K562 (cell line): Measurements from ENCODE around the gene ENTPD3. TPM values are rescaled to one million over a fixed set of nuclear protein-coding genes. Genes with fewer than 3 reads are reported as not detected.

Source experiments
- ATAC-seq: fragments of 200-7000 bp; cut with Tn5 transposase; 3 replicates; pipeline ENCODE4 v1.9.1; 2020; ENCODE audit warnings: moderate library complexity
- BruUV-seq: library from RNA; stranded (reverse); fragments of 400-500 nt; replicated peaks from 2 replicates; lab custom pipeline; 2021; lab: Mats Ljungman, UMichigan
- CTCF ChIA-PET: fragments of 300-600 bp; formaldehyde crosslinking; extraction: SDS; loops from one replicate; lab custom pipeline; 2021; ENCODE audit warnings: low intra/inter-chr PET ratio; lab: Yijun Ruan, JAX
- POLR2A ChIA-PET: fragments of 300-600, 350-650 bp; sonication (Branson Sonifier 250); formaldehyde crosslinking; extraction: SDS; loops from one replicate; lab custom pipeline; 2021; ENCODE audit warnings: antibody characterized with exemption, inconsistent platforms; lab: Yijun Ruan, JAX
- DNase-seq, 4 experiments: peaks; one replicate each; pipeline versions ENCODE4 v3.0.0 to v3.0.0-alpha.2; 2011 to 2018; ENCODE audit warnings: low spot score in 3 of 4, mixed read lengths in 3 of 4; ENCODE audit errors: extremely low read depth in 1 of 4
- FAIRE-seq: peaks from 2 replicates; lab custom pipeline; 2011; peaks lifted over from hg19 to GRCh38; lab: Jason Lieb, UNC
- H2AFZ ChIP-seq: 2 replicates; pipeline ENCODE4 v1.6.0; 2011; ENCODE audit warnings: low read depth, low read length, control low read depth, inconsistent platforms
- H3K27ac ChIP-seq: fragments of 200-600 bp; 3 replicates; pipeline ENCODE4 v1.8.0; 2011; ENCODE audit warnings: low read depth, mild to moderate bottlenecking, control low read depth, inconsistent platforms, low read length, moderate library complexity, mixed read lengths; ENCODE audit errors: extremely low read depth
- H3K27me3 ChIP-seq, 2 experiments: fragments of 300-600 bp in 1 of 2; 2 replicates in 1 of 2; 3 replicates in 1 of 2; pipeline versions ENCODE4 v1.6.0 to v1.8.0; 2011; ENCODE audit warnings: inconsistent platforms in 2 of 2, low read length in 2 of 2, mild to moderate bottlenecking in 1 of 2, mixed read lengths in 1 of 2, moderate library complexity in 1 of 2; ENCODE audit not compliant: control insufficient read depth in 2 of 2, insufficient read depth in 2 of 2
- H3K36me3 ChIP-seq: fragments of 300-600 bp; 3 replicates; pipeline ENCODE4 v1.8.0; 2011; ENCODE audit warnings: mild to moderate bottlenecking, low read length, inconsistent platforms; ENCODE audit not compliant: control insufficient read depth, insufficient read depth
- H3K4me1 ChIP-seq, 2 experiments: fragments of 200-600 bp in 1 of 2; replicated peaks in 1 of 2; 2 replicates in 1 of 2; 3 replicates in 1 of 2; pipeline versions ENCODE4 v1.5.1 to v1.8.0; 2011; ENCODE audit warnings: inconsistent platforms in 2 of 2, low read length in 2 of 2, mild to moderate bottlenecking in 1 of 2, mixed read lengths in 1 of 2, moderate library complexity in 1 of 2; ENCODE audit not compliant: control insufficient read depth in 2 of 2, insufficient read depth in 2 of 2
- H3K4me2 ChIP-seq: 2 replicates; pipeline ENCODE4 v1.6.1; 2011; ENCODE audit warnings: low read length, control low read depth, inconsistent platforms, mixed read lengths; ENCODE audit not compliant: insufficient read depth
- H3K4me3 ChIP-seq: fragments of 200-600 bp; sonication (generic), shearing (Covaris generic); 2 replicates; pipeline ENCODE4 v1.5.1; 2016; ENCODE audit warnings: control low read depth, inconsistent platforms
- H3K79me2 ChIP-seq: fragments of 200-600 bp; 3 replicates; pipeline ENCODE4 v1.8.0; 2011; ENCODE audit warnings: low read length, inconsistent platforms; ENCODE audit not compliant: control insufficient read depth, insufficient read depth
- H3K9ac ChIP-seq, 2 experiments: 2 replicates each; pipeline versions ENCODE4 v1.6.0 to v1.6.1; 2011; ENCODE audit warnings: low read depth in 2 of 2, low read length in 2 of 2, control low read depth in 1 of 2, inconsistent platforms in 1 of 2, mild to moderate bottlenecking in 1 of 2, mixed read lengths in 1 of 2; ENCODE audit not compliant: insufficient read depth in 1 of 2
- H3K9me1 ChIP-seq: one replicate; pipeline ENCODE4 v1.6.0; 2011; ENCODE audit warnings: inconsistent platforms, mild to moderate bottlenecking, low read length, moderate library complexity; ENCODE audit not compliant: control insufficient read depth, insufficient read depth
- H3K9me3 ChIP-seq: replicated peaks from 2 replicates; pipeline ENCODE4 v1.5.1; 2011; ENCODE audit warnings: low read depth, low read length, inconsistent platforms; ENCODE audit not compliant: control insufficient read depth, insufficient read depth
- H4K20me1 ChIP-seq: replicated peaks from 2 replicates; pipeline ENCODE4 v1.6.1; 2011; ENCODE audit warnings: low read length, inconsistent platforms, mixed read lengths; ENCODE audit not compliant: control insufficient read depth, insufficient read depth
- ESRRA ChIP-seq: fragments of 450-650 bp; IDR thresholded peaks from 2 replicates; pipeline ENCODE4 v1.6.1; 2014; ENCODE audit warnings: low read depth, mild to moderate bottlenecking, moderate library complexity, borderline replicate concordance
- ETS2 ChIP-seq: IDR thresholded peaks from 2 replicates; pipeline ENCODE4 v1.6.1; 2016; ENCODE audit warnings: borderline replicate concordance, missing genetic modification characterization, mild to moderate bottlenecking, moderate library complexity, missing compliant biosample characterization; ENCODE audit not compliant: poor library complexity, severe bottlenecking
- HBP1 ChIP-seq: fragments of 450-650 bp; formaldehyde crosslinking; IDR thresholded peaks from 2 replicates; pipeline ENCODE4 v1.4.0; 2022; ENCODE audit warnings: missing genetic modification characterization
- HDAC1 ChIP-seq, 2 experiments: fragments of 450-650 bp; IDR thresholded peaks; 2 replicates each; pipeline ENCODE4 v1.6.1; 2016 to 2017; ENCODE audit warnings: inconsistent platforms in 1 of 2, mild to moderate bottlenecking in 1 of 2, moderate library complexity in 1 of 2
- LARP7 ChIP-seq: fragments of 450-650 bp; IDR thresholded peaks from 2 replicates; pipeline ENCODE4 v1.6.1; 2016
- OTX1 ChIP-seq: fragments of 450-650 bp; formaldehyde crosslinking; IDR thresholded peaks from 2 replicates; pipeline ENCODE4 v1.4.0; 2022; ENCODE audit warnings: mild to moderate bottlenecking
- PHF21A ChIP-seq: fragments of 450-650 bp; IDR thresholded peaks from 2 replicates; pipeline ENCODE4 v1.6.1; 2017; ENCODE audit warnings: low read depth, borderline replicate concordance
- POLR2AphosphoS5 ChIP-seq: IDR thresholded peaks from 2 replicates; pipeline ENCODE4 v1.6.1; 2011; ENCODE audit warnings: mild to moderate bottlenecking, low read depth, low read length, moderate library complexity; ENCODE audit not compliant: control insufficient read depth, insufficient read depth
- POLR2B ChIP-seq: fragments of 450-650 bp; IDR thresholded peaks from 2 replicates; pipeline ENCODE4 v1.6.1; 2018; ENCODE audit warnings: low read depth; ENCODE audit not compliant: partially characterized antibody
- RCOR1 ChIP-seq, 2 experiments: IDR thresholded peaks; 2 replicates each; pipeline ENCODE4 v1.6.1; 2012; ENCODE audit warnings: low read depth in 2 of 2, low read length in 2 of 2, borderline replicate concordance in 1 of 2, improper control_type of control experiment in 1 of 2
- TRIM24 ChIP-seq, 2 experiments: fragments of 450-650 bp; IDR thresholded peaks; 2 replicates each; pipeline ENCODE4 v1.6.1; 2016
- TSHZ1 ChIP-seq: fragments of 250-450 bp; sonication (Bioruptor Pico); IDR thresholded peaks from 2 replicates; pipeline ENCODE4 v1.4.0; 2020; ENCODE audit warnings: mild to moderate bottlenecking, moderate library complexity
- WGBS: fragments of 100-300 bp; shearing (Covaris generic); methylation state at CpG from one replicate; pipeline ENCODE4 v1.1.6; 2016; ENCODE audit warnings: low coverage, mixed read lengths; ENCODE audit not compliant: insufficient coverage; ENCODE audit errors: missing lambda C conversion rate; 5-methylcytosine and 5-hydroxymethylcytosine counted together
- in situ Hi-C: fragments of 300-500 bp; cut with MboI; formaldehyde crosslinking; loops from 4 replicates; pipeline ENCODE4 v1.15.0; 2018; ENCODE audit warnings: inconsistent platforms, mixed read lengths
- intact Hi-C: fragments of 100-400 bp; cut with micrococcal nuclease; formaldehyde crosslinking; loops from 2 replicates; pipeline ENCODE4 v1.14.2; 2022
- polyA plus RNA-seq, 8 experiments: library from polyadenylated mRNA; depleted of rRNA in 4 of 8; stranded (reverse) in 5 of 8; unstranded in 3 of 8; fragments of >200 nt; fragmentation: Nextera tagmentation in 2 of 8; fragmentation: Illumina TruSeq in 1 of 8; extraction: Ambion mirVana in 2 of 8; extraction: Trizol in 1 of 8; gene quantifications; 2 replicates each; pipeline versions ENCODE4 v1.2.1 to v1.2.3, GENCODE V29; 2011 to 2014; ENCODE audit warnings: inconsistent platforms in 1 of 8, missing spikeins in 1 of 8
- total RNA-seq, 7 experiments: library from RNA; depleted of rRNA in 6 of 7; stranded (reverse); fragments of >200 nt in 6 of 7; fragmentation: Illumina TruSeq in 2 of 7; extraction: Trizol in 2 of 7; gene quantifications; 2 replicates each; pipeline versions ENCODE4 v1.2.1 to v1.2.3, GENCODE V29; 2011 to 2021; ENCODE audit warnings: low replicate concordance in 1 of 7
- TF ChIP-seq, protein P1 (sequence below), 3 experiments: IDR thresholded peaks in 2 of 3; conservative IDR thresholded peaks in 1 of 3; 2 replicates each; pipeline ENCODE4 v1.5.1; 2011 to 2012; ENCODE audit warnings: low read length in 3 of 3, mild to moderate bottlenecking in 3 of 3, control low read depth in 2 of 3, improper control_type of control experiment in 1 of 3, inconsistent platforms in 1 of 3, low read depth in 1 of 3, mixed read lengths in 1 of 3, moderate library complexity in 1 of 3; ENCODE audit not compliant: insufficient read depth in 2 of 3
- TF ChIP-seq, protein P2 (sequence below): fragments of 450-650 bp; formaldehyde crosslinking; IDR thresholded peaks from 2 replicates; pipeline ENCODE4 v1.4.0; 2022; ENCODE audit warnings: missing genetic modification characterization

The ENTPD3 gene
- total and polyA plus RNA-seq, 9 of the 15 experiments (the other 6 are each of a cell fraction or from before 2014, with no cell fraction given), result 0.23 to 2.1 (median 0.58) TPM

DNA sequence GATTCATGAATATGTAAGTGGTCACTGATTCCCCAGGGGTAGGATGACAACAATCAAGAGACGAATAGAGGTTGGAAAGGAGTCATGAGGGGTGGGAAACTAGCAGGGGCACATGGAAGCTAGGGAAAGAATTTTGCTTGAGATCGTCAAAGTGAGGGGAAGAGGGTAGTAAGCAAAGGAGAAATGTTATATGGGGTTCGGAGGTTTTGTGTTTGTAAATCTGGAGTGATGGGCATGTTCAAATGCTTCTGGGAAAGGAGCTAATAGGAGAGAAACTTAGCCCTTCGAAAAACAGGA is 78.1 kb downstream of the ENTPD3 start:
- intact Hi-C loops, result no loop called here
- no peak for FAIRE-seq
- POLR2A ChIA-PET, result interaction anchor here (0.6 to 7.7 kb wide), 18 partner anchors 8 to 170 kb away, joined by 3 to 102 read pairs (median 4); partner anchors contain the start of genes RPL14, ZNF619, ZNF620 and ZNF621
- TF ChIP-seq LARP7 (0 out of 2 replicates have a peak, but pooled peaks have one; percentile 43), HDAC1 (IDR thresholded peaks at IDR 0.05) (0 out of 4 replicates have a peak, but pooled peaks of 1 of the 2 experiments have one; percentile 16), RCOR1 (IDR thresholded peaks at IDR 0.05; ENCODE audit: borderline replicate concordance in 1 of 2, low read depth in 2 of 2, low read length in 2 of 2) (no peak), TSHZ1 (CRISPR knock-in tag) (no peak), OTX1 (CRISPR knock-in tag) (peak; percentile 34; the same call in 1 of the 2 replicates), POLR2AphosphoS5 (peak; percentile 37; the same call in 1 of the 2 replicates), ESRRA (no peak), PHF21A (0 out of 2 replicates have a peak, but pooled peaks have one; percentile 39), TRIM24 (IDR thresholded peaks at IDR 0.05) (peak in 1 of 2 experiments; percentile 10; a peak in 1 of 4 replicates), POLR2B (peak; percentile 53), ETS2 (tag) (no peak), HBP1 (CRISPR knock-in tag) (peak; percentile 73; the same call in 1 of the 2 replicates)
- TF ChIP-seq, protein P1, sequence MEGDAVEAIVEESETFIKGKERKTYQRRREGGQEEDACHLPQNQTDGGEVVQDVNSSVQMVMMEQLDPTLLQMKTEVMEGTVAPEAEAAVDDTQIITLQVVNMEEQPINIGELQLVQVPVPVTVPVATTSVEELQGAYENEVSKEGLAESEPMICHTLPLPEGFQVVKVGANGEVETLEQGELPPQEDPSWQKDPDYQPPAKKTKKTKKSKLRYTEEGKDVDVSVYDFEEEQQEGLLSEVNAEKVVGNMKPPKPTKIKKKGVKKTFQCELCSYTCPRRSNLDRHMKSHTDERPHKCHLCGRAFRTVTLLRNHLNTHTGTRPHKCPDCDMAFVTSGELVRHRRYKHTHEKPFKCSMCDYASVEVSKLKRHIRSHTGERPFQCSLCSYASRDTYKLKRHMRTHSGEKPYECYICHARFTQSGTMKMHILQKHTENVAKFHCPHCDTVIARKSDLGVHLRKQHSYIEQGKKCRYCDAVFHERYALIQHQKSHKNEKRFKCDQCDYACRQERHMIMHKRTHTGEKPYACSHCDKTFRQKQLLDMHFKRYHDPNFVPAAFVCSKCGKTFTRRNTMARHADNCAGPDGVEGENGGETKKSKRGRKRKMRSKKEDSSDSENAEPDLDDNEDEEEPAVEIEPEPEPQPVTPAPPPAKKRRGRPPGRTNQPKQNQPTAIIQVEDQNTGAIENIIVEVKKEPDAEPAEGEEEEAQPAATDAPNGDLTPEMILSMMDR (IDR thresholded peaks at IDR 0.05 in 2 of 3, conservative IDR thresholded peaks at IDR 0.05 in 1 of 3; ENCODE audit: insufficient read depth in 2 of 3, low read depth in 1 of 3, low read length in 3 of 3), result no peak
- TF ChIP-seq, protein P2, sequence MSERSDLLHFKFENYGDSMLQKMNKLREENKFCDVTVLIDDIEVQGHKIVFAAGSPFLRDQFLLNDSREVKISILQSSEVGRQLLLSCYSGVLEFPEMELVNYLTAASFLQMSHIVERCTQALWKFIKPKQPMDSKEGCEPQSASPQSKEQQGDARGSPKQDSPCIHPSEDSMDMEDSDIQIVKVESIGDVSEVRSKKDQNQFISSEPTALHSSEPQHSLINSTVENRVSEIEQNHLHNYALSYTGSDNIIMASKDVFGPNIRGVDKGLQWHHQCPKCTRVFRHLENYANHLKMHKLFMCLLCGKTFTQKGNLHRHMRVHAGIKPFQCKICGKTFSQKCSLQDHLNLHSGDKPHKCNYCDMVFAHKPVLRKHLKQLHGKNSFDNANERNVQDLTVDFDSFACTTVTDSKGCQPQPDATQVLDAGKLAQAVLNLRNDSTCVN (CRISPR knock-in tag), result peak; percentile 89; the same call in 1 of the 2 replicates

More for the DNA sequence above, 78.1 kb downstream of the ENTPD3 start:
- Histone ChIP-seq H3K9ac (no peak overlapping the region), H3K4me1 (peaks cover 3 to 6% of the 10 kb centered on the region in 2 experiments; a peak in 3 of 5 replicates), H3K79me2 (peaks cover 16% of the 10 kb centered on the region), H4K20me1 (no peaks in the 10 kb centered on the region), H3K9me1 (peaks cover 3% of the 10 kb centered on the region), H3K27me3 (no peaks in the 10 kb centered on the region), H3K9me3 (no peaks in the 10 kb centered on the region), H3K27ac (peak overlapping the region; percentile 2; the same call in 1 of the 3 replicates), H2AFZ (no peak overlapping the region), H3K36me3 (peaks cover 55% of the 10 kb centered on the region), H3K4me2 (no peak overlapping the region), H3K4me3 (no peak overlapping the region)
- no peak for DNase-seq
- no peak for ATAC-seq
- BruUV-seq, result no TSS peak
- in situ Hi-C loops, result loop anchor here (25.0 kb wide), 1 partner anchor 1053 kb away; the partner anchor contains the start of gene RPSA
- CTCF ChIA-PET, result no interaction called here
- 24% methylated on average over 3 of the region's 4 CpGs for WGBS
